Breast epithelium (tissue), 3 donors: ENCODE measurements around the gene CCDC85C.

Experiments used
- POLR2A ChIP-seq: fragments of 450-650 bp; IDR thresholded peaks from one replicate; pipeline ENCODE4 v1.6.1; 2016; ENCODE audit warnings: antibody characterized with exemption, mild to moderate bottlenecking, moderate library complexity
- TF ChIP-seq, protein P1 (sequence below), 3 donors: fragments of 450-650 bp; IDR thresholded peaks; one replicate each; pipeline ENCODE4 v1.5.1; 2016 to 2017; ENCODE audit warnings: antibody characterized with exemption in 3 of 3, mild to moderate bottlenecking in 3 of 3, moderate library complexity in 3 of 3

DNA sequence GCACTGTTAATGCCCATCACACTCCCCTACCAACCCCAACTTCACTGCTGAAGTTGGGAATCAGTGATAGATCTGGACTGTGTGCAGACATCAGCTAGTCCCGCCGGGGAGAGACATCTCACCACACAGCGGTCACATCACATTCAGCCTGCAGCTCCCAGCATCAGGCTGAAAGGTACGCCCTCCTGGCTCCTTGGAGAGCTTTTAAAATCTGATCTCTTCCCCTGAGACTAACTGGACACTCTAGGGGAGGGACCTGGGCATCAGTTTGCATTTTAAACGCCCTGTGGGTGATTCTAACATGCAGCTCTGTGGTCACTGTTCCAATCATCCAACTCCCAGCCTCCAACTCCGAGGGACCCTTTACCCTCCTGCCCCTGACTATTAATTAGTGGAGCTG lies 58.4 kb downstream of the CCDC85C start:
- TF ChIP-seq, protein P1, sequence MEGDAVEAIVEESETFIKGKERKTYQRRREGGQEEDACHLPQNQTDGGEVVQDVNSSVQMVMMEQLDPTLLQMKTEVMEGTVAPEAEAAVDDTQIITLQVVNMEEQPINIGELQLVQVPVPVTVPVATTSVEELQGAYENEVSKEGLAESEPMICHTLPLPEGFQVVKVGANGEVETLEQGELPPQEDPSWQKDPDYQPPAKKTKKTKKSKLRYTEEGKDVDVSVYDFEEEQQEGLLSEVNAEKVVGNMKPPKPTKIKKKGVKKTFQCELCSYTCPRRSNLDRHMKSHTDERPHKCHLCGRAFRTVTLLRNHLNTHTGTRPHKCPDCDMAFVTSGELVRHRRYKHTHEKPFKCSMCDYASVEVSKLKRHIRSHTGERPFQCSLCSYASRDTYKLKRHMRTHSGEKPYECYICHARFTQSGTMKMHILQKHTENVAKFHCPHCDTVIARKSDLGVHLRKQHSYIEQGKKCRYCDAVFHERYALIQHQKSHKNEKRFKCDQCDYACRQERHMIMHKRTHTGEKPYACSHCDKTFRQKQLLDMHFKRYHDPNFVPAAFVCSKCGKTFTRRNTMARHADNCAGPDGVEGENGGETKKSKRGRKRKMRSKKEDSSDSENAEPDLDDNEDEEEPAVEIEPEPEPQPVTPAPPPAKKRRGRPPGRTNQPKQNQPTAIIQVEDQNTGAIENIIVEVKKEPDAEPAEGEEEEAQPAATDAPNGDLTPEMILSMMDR (IDR thresholded peaks at IDR 0.05) = no peak
- TF ChIP-seq POLR2A = no peak
